K562 (cell line): ENCODE data around the gene CORO2A. TPM values are rescaled to one million over a fixed set of nuclear protein-coding genes. Genes with fewer than 3 reads are reported as not detected.

ENCODE experiments used
- ADNP ChIP-seq: fragments of 200-800 bp; sonication (Bioruptor generic); IDR thresholded peaks from 2 replicates; pipeline ENCODE4 v1.6.1; 2016; ENCODE audit warnings: missing genetic modification characterization, missing compliant biosample characterization
- BACH1 ChIP-seq: fragments of 200-800 bp; sonication (Bioruptor generic); IDR thresholded peaks from 2 replicates; pipeline ENCODE4 v1.6.1; 2016; ENCODE audit warnings: missing genetic modification characterization, missing compliant biosample characterization
- CBX8 ChIP-seq: fragments of 200-600 bp; sonication (generic); IDR thresholded peaks from 2 replicates; pipeline ENCODE4 v1.6.1; 2012; ENCODE audit warnings: borderline replicate concordance, mixed run types, low read depth, mild to moderate bottlenecking, moderate library complexity, mixed read lengths, low read length, control low read depth, inconsistent platforms; ENCODE audit not compliant: poor library complexity, severe bottlenecking; ENCODE audit errors: extremely low read depth
- CHD4 ChIP-seq: fragments of 200-600 bp; sonication (generic); IDR thresholded peaks from 3 replicates; pipeline ENCODE4 v1.6.1; 2012; ENCODE audit warnings: low read depth, mild to moderate bottlenecking, mixed read lengths, low read length, inconsistent platforms; ENCODE audit not compliant: insufficient read depth, insufficient replicate concordance, poor library complexity, severe bottlenecking
- CSDE1 ChIP-seq, 2 experiments: fragments of 450-650 bp; IDR thresholded peaks; 2 replicates each; pipeline ENCODE4 v1.6.1; 2016; ENCODE audit warnings: mild to moderate bottlenecking in 1 of 2
- ESRRB ChIP-seq: fragments of 250-450 bp; sonication (Bioruptor Pico); IDR thresholded peaks from 2 replicates; pipeline ENCODE4 v1.5.0; 2020; ENCODE audit warnings: mild to moderate bottlenecking, moderate library complexity, borderline replicate concordance
- FUS ChIP-seq: fragments of 200-400 bp; formaldehyde crosslinking; optimal IDR thresholded peaks from 2 replicates; pipeline ENCODE3; 2017; ENCODE audit warnings: low read depth, low read length
- GABPB2 ChIP-seq: fragments of 250-450 bp; sonication (Bioruptor Pico); conservative IDR thresholded peaks from 2 replicates; pipeline ENCODE4 v1.5.1; 2021; ENCODE audit warnings: mild to moderate bottlenecking
- MBD1 ChIP-seq: fragments of 250-450 bp; sonication (Bioruptor Pico); IDR thresholded peaks from 2 replicates; pipeline ENCODE4 v1.8.0; 2022; ENCODE audit warnings: inconsistent platforms
- MNT ChIP-seq, 2 experiments: fragments of 450-650 bp; conservative IDR thresholded peaks; 2 replicates each; pipeline ENCODE4 v1.6.1; 2017; ENCODE audit warnings: mild to moderate bottlenecking in 2 of 2, moderate library complexity in 2 of 2
- PHTF2 ChIP-seq: fragments of 250-450 bp; sonication (Bioruptor Pico); IDR thresholded peaks from 2 replicates; pipeline ENCODE4 v1.5.0; 2021; ENCODE audit warnings: mild to moderate bottlenecking
- PURB ChIP-seq: sonication (generic); formaldehyde crosslinking; IDR thresholded peaks from 2 replicates; pipeline ENCODE4 v1.9.0; 2021; ENCODE audit warnings: low read depth, mild to moderate bottlenecking, missing genetic modification reagents
- RHOXF2B ChIP-seq: fragments of 250-450 bp; sonication (Bioruptor Pico); conservative IDR thresholded peaks from 2 replicates; pipeline ENCODE4 v1.5.1; 2021
- SRSF1 ChIP-seq: fragments of 200-400 bp; formaldehyde crosslinking; IDR thresholded peaks from 2 replicates; pipeline ENCODE4 v1.6.1; 2017; ENCODE audit warnings: mild to moderate bottlenecking, low read depth, low read length, moderate library complexity
- TAL1 ChIP-seq: fragments of 450-650 bp; IDR thresholded peaks from 2 replicates; pipeline ENCODE4 v1.6.1; 2016; ENCODE audit warnings: mild to moderate bottlenecking
- TCF7L2 ChIP-seq: fragments of 150-350 bp; IDR thresholded peaks from 2 replicates; pipeline ENCODE4 v1.6.1; 2016; ENCODE audit warnings: low read depth, mild to moderate bottlenecking, low read length, moderate library complexity
- TEAD4 ChIP-seq, 2 experiments: sonication (generic) in 1 of 2; formaldehyde crosslinking in 1 of 2; IDR thresholded peaks; 2 replicates each; pipeline versions ENCODE4 v1.6.1 to v1.8.0; 2012 to 2022; ENCODE audit warnings: borderline replicate concordance in 1 of 2, inconsistent platforms in 1 of 2, low read length in 1 of 2, mild to moderate bottlenecking in 1 of 2, missing genetic modification reagents in 1 of 2
- ZNF431 ChIP-seq: sonication (generic); formaldehyde crosslinking; IDR thresholded peaks from 2 replicates; pipeline ENCODE4 v1.8.0; 2022; ENCODE audit warnings: mild to moderate bottlenecking, missing genetic modification reagents
- ZNF561 ChIP-seq: fragments of 450-650 bp; formaldehyde crosslinking; conservative IDR thresholded peaks from 2 replicates; pipeline ENCODE4 v1.4.0; 2020; ENCODE audit warnings: mild to moderate bottlenecking, moderate library complexity
- ZNF609 ChIP-seq: sonication (generic); formaldehyde crosslinking; IDR thresholded peaks from 2 replicates; pipeline ENCODE4 v1.8.1; 2023; ENCODE audit warnings: missing genetic modification reagents, mild to moderate bottlenecking, borderline replicate concordance
- ZNF75A ChIP-seq: fragments of 450-650 bp; formaldehyde crosslinking; IDR thresholded peaks from 2 replicates; pipeline ENCODE4 v1.4.0; 2020; ENCODE audit warnings: mild to moderate bottlenecking
- polyA plus RNA-seq, 8 experiments: library from polyadenylated mRNA; depleted of rRNA in 4 of 8; stranded (reverse) in 5 of 8; unstranded in 3 of 8; fragments of >200 nt; fragmentation: Nextera tagmentation in 2 of 8; fragmentation: Illumina TruSeq in 1 of 8; extraction: Ambion mirVana in 2 of 8; extraction: Trizol in 1 of 8; gene quantifications; 2 replicates each; pipeline versions ENCODE4 v1.2.1 to v1.2.3, GENCODE V29; 2011 to 2014; ENCODE audit warnings: inconsistent platforms in 1 of 8, missing spikeins in 1 of 8
- total RNA-seq, 7 experiments: library from RNA; depleted of rRNA in 6 of 7; stranded (reverse); fragments of >200 nt in 6 of 7; fragmentation: Illumina TruSeq in 2 of 7; extraction: Trizol in 2 of 7; gene quantifications; 2 replicates each; pipeline versions ENCODE4 v1.2.1 to v1.2.3, GENCODE V29; 2011 to 2021; ENCODE audit warnings: low replicate concordance in 1 of 7

CORO2A gene
- total and polyA plus RNA-seq, 9 of the 15 experiments (the other 6 are each of a cell fraction or from before 2014, with no cell fraction given) = 9.5 to 26.6 (median 18.0) TPM

- TF ChIP-seq CHD4 = no peak
- no peak for TF ChIP-seq ADNP
- no peak for TF ChIP-seq MNT (conservative IDR thresholded peaks at IDR 0.05)
- no peak for TF ChIP-seq MBD1 (CRISPR knock-in tag)
- no peak for TF ChIP-seq SRSF1
- no peak for TF ChIP-seq ZNF609 (CRISPR knock-in tag)
- no peak for TF ChIP-seq ZNF431 (CRISPR knock-in tag)
- TF ChIP-seq TEAD4 (IDR thresholded peaks at IDR 0.05; ENCODE audit: low read length) = peak; percentile 86
- TF ChIP-seq TEAD4 (CRISPR knock-in tag; IDR thresholded peaks at IDR 0.05; ENCODE audit: borderline replicate concordance) = no peak
- TF ChIP-seq PHTF2 (CRISPR knock-in tag) = no peak
- TF ChIP-seq PURB (CRISPR knock-in tag) = no peak
- TF ChIP-seq CSDE1 (IDR thresholded peaks at IDR 0.05) = no peak
- TF ChIP-seq BACH1 (tag) = 0 out of 2 replicates have a peak, but pooled peaks have one; percentile 36
- TF ChIP-seq CBX8 = no peak
- no peak for TF ChIP-seq ZNF561 (CRISPR knock-in tag)
- no peak for TF ChIP-seq GABPB2 (CRISPR knock-in tag)
- no peak for TF ChIP-seq ESRRB (CRISPR knock-in tag)
- TF ChIP-seq RHOXF2B (CRISPR knock-in tag) = no peak
- TF ChIP-seq TAL1 = peak; percentile 43; the same call in 1 of the 2 replicates
- TF ChIP-seq TCF7L2 = no peak
- TF ChIP-seq FUS = no peak
- peak; percentile 79 for TF ChIP-seq ZNF75A (CRISPR knock-in tag)
These were observed 48.0 kb upstream of the CORO2A start (continued) for GRCh38 chr9:98240475-98240874.
